ENCODE data around the gene ST3GAL3.

DNA sequence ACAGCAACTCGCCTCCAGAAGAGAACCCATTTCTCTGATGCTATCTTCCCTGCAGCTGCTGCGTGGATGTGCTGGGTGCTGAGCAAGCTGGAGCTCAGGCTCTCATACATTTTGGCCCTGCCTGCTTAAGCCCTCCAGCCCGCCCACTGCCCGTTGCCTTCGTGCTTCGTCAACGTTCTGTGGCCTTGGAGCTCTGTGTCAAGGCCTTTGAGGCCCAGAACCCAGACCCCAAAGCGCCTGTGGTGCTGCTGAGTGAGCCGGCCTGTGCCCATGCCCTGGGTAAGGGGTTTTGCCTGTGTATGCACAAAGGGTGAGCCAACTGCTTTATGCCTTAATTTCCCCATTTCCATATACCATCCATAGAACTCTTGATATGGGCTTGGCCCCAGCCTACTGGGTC, 263.6 kb downstream of the ST3GAL3 start:
- TF ChIP-seq, protein P1, sequence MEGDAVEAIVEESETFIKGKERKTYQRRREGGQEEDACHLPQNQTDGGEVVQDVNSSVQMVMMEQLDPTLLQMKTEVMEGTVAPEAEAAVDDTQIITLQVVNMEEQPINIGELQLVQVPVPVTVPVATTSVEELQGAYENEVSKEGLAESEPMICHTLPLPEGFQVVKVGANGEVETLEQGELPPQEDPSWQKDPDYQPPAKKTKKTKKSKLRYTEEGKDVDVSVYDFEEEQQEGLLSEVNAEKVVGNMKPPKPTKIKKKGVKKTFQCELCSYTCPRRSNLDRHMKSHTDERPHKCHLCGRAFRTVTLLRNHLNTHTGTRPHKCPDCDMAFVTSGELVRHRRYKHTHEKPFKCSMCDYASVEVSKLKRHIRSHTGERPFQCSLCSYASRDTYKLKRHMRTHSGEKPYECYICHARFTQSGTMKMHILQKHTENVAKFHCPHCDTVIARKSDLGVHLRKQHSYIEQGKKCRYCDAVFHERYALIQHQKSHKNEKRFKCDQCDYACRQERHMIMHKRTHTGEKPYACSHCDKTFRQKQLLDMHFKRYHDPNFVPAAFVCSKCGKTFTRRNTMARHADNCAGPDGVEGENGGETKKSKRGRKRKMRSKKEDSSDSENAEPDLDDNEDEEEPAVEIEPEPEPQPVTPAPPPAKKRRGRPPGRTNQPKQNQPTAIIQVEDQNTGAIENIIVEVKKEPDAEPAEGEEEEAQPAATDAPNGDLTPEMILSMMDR (IDR thresholded peaks at IDR 0.05), result no peak
- TF ChIP-seq POLR2A (IDR thresholded peaks at IDR 0.05), result no peak

Data from right lobe of liver (tissue), 4 donors.